Ramos (cell line): ENCODE measurements around the gene CDADC1.

Source experiments
- in situ Hi-C: fragments of 300-500 bp; cut with MboI; formaldehyde crosslinking; loops from one replicate; pipeline ENCODE4 v1.14.3; 2022; ENCODE audit warnings: low sequenced_read_pairs; ENCODE audit not compliant: unreplicated experiment

CDADC1 gene

GRCh38 chr13:49342454-49342853 is 94.7 kb downstream of the CDADC1 start:
- in situ Hi-C loops = no loop called here
